GM19099 (cell line): ENCODE results near the gene FNBP1L.

Source experiments
- POLR2A ChIP-seq: IDR thresholded peaks from 3 replicates; pipeline ENCODE4 v1.6.1; 2011; ENCODE audit warnings: low read depth; ENCODE audit not compliant: insufficient read length; ENCODE audit errors: extremely low read depth

The FNBP1L gene

DNA sequence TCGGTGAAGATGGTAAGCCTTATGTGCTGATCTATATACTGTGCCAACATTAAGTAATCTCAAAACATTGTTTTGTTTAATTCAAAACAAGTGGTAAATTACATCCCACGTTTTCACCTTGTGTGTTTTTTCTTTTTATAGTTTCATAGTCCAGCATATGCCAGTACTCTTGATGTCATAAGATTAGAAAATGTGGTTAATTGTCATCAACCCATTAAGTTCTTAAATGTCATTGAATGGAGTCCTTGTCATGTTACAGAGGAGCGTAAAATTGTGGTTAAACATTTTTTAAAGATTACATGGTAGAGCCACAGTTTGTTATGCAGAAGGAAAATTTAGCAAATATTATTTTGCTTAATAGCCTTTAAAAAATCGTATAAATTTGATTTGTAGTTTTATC is 93.1 kb downstream of the FNBP1L start:
- TF ChIP-seq POLR2A = no peak

DNA sequence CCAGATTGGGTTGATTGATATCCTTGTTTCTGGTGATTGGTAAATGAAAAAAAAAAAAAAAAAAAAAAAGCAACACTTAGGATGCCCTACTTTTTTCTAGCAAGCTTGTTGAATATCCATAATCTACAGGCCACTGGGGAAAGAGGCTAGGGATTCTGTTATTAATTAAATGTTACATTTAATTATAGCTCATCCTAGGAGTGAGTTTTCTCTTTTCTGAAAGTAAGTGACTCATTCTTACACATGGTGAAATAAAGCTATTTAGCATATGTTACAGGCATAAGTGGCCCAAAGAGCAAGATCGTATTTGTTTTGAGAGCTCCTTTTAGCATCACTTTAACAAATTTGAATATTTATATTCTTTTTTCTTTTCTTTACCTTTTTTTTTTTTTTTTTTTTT is 94.5 kb downstream of the FNBP1L start:
- no peak for TF ChIP-seq POLR2A

DNA sequence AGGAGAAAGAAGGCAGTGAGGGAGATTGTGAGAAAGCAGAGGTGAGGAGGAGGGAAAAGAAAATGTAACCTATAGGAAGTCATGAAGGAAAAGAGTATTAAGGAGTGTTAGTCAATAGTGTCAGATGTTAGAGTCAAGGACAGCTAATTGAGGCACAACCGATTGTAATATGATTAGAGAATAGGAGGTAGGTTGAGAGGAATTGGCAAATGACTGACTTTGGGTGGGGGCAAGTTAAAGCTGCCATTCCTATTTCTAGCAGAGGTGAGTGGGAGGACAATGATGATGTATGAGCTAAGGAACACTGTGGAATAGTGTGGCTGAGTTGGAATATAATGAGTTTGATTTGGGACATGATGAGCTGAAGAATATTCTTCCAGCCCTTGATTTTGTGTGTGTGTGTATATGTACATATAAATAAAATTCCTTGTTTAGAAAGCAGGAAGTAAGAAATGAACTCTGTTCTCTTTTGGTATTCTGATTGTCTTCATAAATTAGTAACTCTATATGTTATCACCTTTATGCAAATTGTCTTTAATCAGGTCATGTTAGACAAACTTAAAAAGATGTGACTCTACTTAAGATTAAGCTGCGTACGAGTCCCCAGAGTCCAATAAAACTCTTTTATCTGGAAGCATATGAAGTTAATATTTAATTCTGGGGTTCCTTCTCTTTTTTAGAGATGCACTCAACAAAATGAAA is 98.4 kb downstream of the FNBP1L start:
- TF ChIP-seq POLR2A = no peak

DNA sequence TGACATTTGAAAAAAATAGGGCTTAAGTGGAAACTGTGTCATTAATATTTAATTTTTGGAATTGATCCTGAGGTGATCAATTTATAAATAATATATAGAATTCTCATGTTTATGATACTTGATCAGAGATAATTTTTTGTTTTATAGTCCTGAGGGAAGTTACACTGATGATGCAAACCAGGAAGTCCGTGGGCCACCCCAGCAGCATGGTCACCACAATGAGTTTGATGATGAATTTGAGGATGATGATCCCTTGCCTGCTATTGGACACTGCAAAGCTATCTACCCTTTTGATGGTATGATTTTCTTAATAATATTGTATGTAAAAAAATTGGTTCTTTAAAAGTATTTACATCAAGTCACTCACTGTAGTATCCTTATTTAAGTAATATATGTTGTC is 101.2 kb downstream of the FNBP1L start:
- TF ChIP-seq POLR2A = no peak

DNA sequence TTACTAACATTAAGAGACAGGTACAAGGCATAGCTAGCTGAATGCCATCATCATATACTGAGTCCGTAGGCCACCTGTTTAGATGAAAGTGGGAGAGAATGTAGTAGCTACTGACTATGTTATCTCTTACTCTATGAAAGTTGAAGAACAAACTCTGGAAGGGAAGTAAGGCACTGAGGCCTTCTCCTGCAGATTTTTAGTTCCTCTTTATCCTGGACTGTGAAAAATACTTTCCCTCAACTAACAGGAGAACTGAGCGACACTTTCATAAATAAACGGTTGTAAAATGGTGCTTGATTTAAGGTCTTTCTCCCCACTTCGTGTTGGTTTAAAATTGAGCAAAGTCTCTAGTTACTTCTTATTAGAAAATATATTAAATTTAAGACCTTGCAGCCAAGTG is 101.9 kb downstream of the FNBP1L start:
- TF ChIP-seq POLR2A = no peak

DNA sequence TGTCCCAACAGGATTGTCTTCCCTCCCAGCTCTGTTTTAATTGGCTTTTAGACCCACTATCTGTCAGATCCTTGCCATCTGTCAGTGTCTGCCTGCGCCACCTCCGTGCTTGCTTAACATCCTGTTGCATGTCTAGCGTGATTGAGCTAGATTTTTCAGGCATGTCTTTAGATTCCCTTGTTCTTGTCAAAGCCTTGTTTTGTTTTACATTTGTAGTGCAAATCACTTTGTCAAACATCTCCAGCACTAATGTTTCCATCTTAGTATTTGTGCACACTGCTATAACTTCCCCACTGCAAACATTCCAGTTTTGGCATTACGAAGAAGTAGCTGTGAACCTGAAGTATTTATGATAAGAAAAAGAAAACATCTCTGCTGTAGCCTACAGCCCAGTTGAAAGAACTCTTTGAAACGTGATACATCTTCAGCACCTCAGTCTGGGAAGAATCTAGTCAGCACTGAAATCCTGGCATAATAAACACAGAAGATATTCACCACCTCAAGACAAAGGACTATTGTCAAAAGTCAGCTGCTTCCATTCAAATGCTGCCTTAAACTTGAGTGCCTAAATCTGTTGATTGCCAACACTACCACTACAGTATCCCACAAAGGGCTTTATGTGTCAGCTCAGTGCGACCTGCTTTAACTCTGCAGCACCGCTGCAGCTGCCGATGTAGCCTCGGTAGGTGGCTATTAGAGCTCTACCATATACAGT is 105.0 kb downstream of the FNBP1L start:
- TF ChIP-seq POLR2A = no peak

DNA sequence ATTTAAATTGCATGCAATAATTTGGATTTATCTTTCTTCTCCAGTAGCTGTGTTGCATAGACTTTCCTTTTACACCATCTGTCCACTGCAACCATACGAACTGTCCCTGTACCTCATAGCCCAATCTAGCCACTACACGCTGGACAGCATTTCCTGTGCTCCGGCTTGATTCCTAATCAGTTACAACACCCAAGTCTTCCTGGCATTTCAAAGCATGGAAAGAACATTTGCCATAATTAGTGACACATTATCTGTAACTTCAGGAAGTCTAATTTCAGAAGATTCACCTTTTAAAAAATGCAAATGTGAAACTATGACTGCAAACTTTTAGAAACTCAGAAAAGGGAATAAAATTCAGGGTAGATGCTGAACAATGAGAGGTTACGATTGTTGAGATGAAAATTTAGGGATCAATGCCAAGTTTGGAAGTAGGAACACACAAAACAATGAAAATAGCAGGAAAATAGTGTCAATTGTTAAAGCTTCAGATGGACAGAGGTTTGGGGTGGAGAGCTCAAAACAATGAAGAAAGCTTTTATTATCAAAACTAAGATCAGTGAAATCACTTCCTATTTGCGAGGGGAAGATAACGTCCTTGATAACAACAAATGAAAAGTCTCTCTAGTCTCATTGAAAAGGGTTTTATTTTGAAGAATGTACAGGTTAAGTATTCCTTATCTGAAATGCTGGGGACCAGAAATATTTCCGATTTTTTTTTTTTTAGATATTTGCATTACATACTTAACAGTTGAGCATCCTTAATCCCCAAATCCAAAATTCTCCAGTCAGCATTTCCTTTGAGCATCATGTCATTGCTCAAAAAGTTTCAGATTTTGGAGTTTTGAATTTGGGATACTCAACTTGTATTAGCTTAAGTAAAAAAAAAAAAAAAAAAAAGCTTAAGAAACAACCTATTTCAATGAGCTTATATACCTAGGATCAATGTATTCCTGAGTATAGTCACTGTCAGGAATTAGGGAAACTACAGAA is 107.3 kb downstream of the FNBP1L start:
- TF ChIP-seq POLR2A = no peak

DNA sequence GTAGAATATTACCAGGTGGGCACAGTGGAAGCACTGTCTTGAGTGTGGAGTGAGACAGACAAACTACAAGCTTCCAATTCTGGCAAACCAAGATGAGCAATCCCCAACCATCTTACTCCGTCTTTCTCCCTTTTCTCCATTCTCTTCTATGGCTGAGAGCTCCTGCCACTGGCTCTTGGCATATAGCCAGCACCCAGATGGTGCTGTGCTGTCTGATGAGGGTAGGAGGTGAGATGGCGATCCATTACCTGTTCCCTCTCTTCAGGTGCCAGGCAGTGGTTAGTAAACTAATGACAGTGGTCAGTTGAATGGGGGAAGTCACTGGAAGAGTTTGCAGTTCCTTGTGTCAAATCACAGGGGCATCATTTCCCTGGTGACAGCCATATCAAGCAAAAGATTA is 108.4 kb downstream of the FNBP1L start:
- TF ChIP-seq POLR2A = no peak

DNA sequence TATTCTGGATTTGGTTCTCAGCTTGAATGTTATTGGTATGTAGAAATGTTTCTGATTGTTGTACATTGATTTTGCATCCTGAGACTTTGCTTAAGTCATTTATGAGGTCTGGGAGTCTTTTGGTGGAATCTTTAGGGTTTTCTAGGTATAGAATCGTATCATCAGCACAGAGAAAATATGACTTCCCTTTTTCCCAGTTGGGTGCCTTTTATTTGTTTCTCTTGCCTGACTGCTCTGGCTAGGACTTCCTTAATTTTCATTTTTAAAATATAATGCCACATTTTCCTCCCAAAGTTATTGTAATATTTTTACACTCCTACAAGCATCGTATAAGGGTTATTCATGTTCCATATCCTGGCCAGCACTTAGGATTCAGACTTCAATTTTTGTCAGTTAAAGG is 111.1 kb downstream of the FNBP1L start:
- TF ChIP-seq POLR2A = no peak

DNA sequence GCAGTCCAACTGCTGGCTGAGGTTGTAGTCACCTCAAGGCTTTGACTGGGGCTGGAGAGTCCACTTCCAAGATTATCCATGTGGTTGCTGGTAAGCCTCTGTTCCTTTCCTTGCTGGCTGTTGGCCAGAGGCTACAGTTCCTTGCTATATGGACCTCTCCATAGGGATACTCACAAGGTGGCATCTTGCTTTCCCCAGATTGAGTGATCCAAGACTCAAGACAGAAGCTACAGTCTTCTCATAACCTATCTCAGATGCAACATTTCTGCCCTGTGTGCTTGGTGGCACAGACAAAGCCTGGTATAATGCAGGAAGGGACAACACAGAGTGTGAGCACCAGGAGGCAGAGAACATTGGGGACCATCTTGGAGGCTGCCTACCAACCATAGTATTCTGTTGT is 111.8 kb downstream of the FNBP1L start:
- no peak for TF ChIP-seq POLR2A

DNA sequence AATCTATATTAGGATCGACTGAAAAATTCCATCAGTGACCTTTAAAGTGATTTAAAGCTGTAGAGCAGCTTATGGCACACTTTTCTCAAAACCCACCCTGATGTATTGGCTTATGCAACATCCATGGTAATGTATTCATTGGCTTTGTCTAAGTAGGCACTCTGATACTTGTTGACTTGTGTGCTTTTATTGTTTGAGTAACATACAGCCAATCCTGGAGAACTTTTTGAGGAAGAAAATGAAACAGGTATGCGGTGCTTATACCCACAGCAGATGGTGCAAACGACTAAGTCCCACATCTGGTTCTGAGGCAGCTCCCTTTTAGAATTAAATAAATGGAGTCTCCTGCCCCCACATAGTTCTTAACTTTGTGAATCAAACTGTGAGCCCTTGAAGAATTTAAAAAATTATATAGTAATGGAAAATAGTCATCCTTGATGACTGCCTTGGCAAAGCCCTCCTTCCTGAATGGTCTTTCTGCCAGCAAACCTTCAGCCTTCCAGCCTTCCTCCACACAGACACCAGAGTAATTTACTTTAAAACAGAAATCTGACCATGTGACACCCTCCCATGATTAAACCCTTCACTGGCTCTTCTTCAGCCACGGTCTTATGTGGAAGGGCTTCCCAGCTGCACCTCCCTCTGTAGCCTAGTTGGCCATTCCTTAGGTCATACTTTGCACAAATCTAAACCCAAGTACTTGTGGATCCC is 117.7 kb downstream of the FNBP1L start:
- no peak for TF ChIP-seq POLR2A

DNA sequence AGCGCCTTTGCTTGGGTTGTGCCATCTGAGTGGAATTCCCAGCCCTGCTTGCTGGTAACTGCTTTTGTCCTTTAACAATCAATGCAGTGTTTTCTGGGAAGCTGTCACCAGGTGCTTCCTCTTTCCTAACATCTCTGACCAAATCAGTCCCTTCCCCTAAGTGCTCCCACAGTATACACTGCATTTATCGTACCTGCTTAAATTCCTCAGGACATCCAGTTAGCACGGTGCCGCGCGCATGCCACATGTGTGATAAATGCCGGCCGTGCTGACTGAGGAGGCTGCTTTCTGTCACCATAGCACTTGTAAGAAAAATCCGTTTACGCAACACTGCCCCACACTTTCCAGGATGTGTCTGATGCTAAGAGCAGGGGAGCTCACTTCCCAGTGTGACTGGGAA is 118.3 kb downstream of the FNBP1L start:
- TF ChIP-seq POLR2A = no peak

DNA sequence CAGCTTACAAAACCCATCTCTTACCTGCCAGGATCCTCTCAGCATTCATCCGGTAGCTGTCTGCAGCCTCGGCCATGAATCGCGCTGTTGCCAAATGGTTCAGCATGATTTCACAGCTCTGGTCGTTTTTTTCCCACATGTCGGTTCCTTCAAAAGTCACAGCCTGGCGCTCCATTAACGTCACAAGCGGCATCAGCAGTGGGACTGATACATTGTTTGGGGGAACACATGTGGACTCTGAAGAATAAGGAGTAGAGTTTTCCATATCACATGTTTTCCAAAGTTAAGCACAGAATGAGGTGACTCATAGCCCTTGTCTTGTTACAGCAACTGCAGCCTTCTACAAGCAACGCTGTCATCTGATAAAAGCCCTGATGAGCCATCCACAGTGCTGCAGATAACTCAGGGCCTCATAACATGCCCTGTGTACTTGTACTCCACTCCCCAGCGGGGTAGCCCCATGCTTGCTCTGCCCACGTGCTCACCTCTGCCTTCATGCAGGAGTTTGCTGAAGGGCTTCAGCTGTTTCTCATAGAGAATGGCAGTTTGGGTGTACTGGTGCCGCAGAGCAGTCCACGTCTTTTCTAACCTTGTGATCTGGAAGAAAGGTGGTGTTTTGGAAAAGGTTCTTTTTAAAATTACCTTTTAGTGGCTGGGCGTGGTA is 119.5 kb downstream of the FNBP1L start:
- TF ChIP-seq POLR2A = no peak

DNA sequence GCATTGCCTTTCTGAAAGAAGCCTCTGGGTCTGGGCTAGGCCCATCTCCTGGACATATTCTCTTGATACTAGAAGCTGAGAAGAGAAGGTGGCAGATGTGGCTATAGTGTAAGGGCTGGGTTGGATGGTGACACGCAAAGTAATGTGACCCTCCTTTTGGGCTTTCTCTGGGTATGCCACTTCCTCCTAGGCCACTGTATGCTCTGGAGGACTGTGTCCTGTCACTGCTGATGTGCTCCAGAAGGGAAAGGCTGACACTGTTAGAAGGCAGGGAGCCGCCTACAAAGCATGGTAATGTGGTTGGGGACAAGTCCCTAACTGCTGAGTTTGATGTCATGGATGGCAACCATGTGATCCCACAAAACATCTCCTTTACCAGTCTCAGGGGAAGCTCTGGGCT is 121.6 kb downstream of the FNBP1L start:
- TF ChIP-seq POLR2A = no peak
